ENCODE results near the gene IDS. TPM values are rescaled to one million over a fixed set of nuclear protein-coding genes. Genes with fewer than 3 reads are reported as not detected.

IDS gene
- total and polyA plus RNA-seq, 8 donors = 30.1 to 120 (median 37.7) TPM

- TF ChIP-seq, protein P1, sequence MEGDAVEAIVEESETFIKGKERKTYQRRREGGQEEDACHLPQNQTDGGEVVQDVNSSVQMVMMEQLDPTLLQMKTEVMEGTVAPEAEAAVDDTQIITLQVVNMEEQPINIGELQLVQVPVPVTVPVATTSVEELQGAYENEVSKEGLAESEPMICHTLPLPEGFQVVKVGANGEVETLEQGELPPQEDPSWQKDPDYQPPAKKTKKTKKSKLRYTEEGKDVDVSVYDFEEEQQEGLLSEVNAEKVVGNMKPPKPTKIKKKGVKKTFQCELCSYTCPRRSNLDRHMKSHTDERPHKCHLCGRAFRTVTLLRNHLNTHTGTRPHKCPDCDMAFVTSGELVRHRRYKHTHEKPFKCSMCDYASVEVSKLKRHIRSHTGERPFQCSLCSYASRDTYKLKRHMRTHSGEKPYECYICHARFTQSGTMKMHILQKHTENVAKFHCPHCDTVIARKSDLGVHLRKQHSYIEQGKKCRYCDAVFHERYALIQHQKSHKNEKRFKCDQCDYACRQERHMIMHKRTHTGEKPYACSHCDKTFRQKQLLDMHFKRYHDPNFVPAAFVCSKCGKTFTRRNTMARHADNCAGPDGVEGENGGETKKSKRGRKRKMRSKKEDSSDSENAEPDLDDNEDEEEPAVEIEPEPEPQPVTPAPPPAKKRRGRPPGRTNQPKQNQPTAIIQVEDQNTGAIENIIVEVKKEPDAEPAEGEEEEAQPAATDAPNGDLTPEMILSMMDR (IDR thresholded peaks at IDR 0.05) = no peak
- intact Hi-C loops (cut with DNase I) = no loop called here
Measured at GRCh38 chrX:149487292-149487691, 17.8 kb downstream of the IDS start.

DNA sequence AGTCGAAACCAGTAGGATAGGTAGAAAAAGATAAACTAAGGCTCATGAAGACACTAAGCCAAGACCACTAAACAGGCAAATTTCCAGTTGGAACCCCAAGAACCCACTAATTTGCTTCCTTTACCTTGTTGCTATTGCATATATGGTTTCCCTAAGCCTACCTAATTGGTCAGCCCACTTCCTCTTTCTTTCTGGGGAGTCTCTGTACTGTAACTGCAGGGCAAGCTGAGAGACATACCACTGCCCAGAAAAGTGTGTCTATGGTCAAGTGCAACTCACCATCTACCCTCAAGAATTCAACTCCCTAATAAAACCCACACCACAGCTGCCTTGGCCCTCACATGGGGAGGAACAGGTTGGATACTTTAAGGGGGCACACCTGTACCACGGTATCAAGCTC, 28.6 kb downstream of the IDS start:
- H3K9me3 ChIP-seq = no peaks in the 10 kb centered on the region
- no peak overlapping the region for H3K4me3 ChIP-seq
- no peak for DNase-seq
- H3K4me1 ChIP-seq = no peaks in the 10 kb centered on the region
- H3K27ac ChIP-seq = no peak overlapping the region
- peaks cover 0 to 24% of the 10 kb centered on the region in 2 donors for H3K36me3 ChIP-seq
- no peak for ATAC-seq
- intact Hi-C loops (cut with DNase I) = no loop called here
- TF ChIP-seq, protein P1 (IDR thresholded peaks at IDR 0.05) = no peak
- H3K27me3 ChIP-seq = no peaks in the 10 kb centered on the region

More at GRCh38 chrX:149487292-149487691, 17.8 kb downstream of the IDS start:
- ATAC-seq (no peak), DNase-seq (no peak)
- Histone ChIP-seq H3K9me3 (no peaks in the 10 kb centered on the region), H3K36me3 (peaks cover 0 to 83% of the 10 kb centered on the region in 2 donors), H3K27me3 (no peaks in the 10 kb centered on the region), H3K27ac (no peak overlapping the region), H3K4me1 (no peaks in the 10 kb centered on the region), H3K4me3 (no peak overlapping the region)

GRCh38 chrX:149473966-149474365, 31.1 kb downstream of the IDS start:
- Histone ChIP-seq H3K27ac (no peak overlapping the region), H3K4me1 (no peaks in the 10 kb centered on the region), H3K27me3 (no peaks in the 10 kb centered on the region), H3K9me3 (no peaks in the 10 kb centered on the region), H3K4me3 (no peak overlapping the region), H3K36me3 (peaks cover 0 to 3% of the 10 kb centered on the region in 2 donors)
- TF ChIP-seq, protein P1 (IDR thresholded peaks at IDR 0.05) = no peak
- DNase-seq (no peak), ATAC-seq (no peak)
- intact Hi-C loops (cut with DNase I) = no loop called here

DNA sequence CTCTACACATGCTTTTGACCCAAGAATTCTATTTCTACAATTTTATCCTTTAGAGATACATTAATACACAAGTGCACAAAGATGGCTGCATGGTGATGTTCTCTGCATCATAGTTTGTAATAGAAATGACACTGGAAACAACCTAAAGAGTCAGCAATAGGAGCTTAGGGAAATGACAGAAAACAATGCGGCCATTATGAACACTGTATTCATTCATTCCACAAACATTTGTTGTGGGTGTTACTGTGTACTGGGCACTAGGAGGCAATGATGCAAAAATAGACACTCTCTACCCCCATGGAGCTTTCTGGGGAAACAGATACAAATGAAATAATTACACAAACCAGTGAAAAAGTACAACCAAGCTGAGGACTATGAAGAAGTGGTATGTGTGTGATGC, 32.0 kb downstream of the IDS start:
- ATAC-seq = no peak
- Histone ChIP-seq H3K4me3 (no peak overlapping the region), H3K36me3 (no peaks in the 10 kb centered on the region), H3K27ac (no peak overlapping the region), H3K4me1 (no peaks in the 10 kb centered on the region), H3K9me3 (no peaks in the 10 kb centered on the region), H3K27me3 (no peaks in the 10 kb centered on the region)
- DNase-seq = no peak
- intact Hi-C loops (cut with DNase I) = no loop called here
- TF ChIP-seq, protein P1 (IDR thresholded peaks at IDR 0.05) = no peak

DNA sequence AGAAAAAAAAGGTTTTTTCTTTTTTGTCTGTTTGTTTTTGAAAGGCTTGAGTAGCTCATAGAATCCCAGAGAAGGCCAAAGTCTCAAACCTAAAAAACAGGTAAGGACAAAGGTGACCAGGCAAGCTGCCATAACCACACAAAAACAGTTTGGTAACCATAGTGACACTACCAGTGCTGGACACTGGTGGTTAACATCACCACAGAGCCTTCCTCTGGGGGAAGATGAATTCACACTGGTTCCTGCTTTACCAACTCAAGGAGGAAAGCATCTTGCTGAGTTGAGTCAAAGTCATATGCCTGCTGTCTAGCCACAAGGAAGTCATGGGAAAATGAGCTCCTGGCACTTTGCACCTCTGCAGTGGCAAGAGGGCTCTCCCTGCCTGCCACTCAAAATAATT, 32.5 kb downstream of the IDS start:
- no peaks in the 10 kb centered on the region for H3K27me3 ChIP-seq
- intact Hi-C loops (cut with DNase I) = no loop called here

More for the DNA sequence above, 32.5 kb downstream of the IDS start:
- peak; percentile 16 for ATAC-seq
- no peaks in the 10 kb centered on the region for H3K36me3 ChIP-seq
- TF ChIP-seq, protein P1 (IDR thresholded peaks at IDR 0.05) = no peak
- H3K4me3 ChIP-seq = no peak overlapping the region
- no peaks in the 10 kb centered on the region for H3K9me3 ChIP-seq
- no peak for DNase-seq
- no peaks in the 10 kb centered on the region for H3K4me1 ChIP-seq
- no peak overlapping the region for H3K27ac ChIP-seq

All from left lung (tissue), 10 donors.